HG03432 (cell line): ENCODE data around the gene RASGRP1.
A peak's percentile ranks its signal among the peaks of the same experiment; 100 is the strongest.
"Not testable (repeated sequence)": the region's sequence is repeated elsewhere in the genome, so short reads cannot be mapped to it uniquely, and the experiment has no call there.

Experiments used
- ATAC-seq: cut with Tn5 transposase; IDR thresholded peaks from one replicate; pipeline ENCODE4 v1.9.1; 2021; ENCODE audit warnings: mild to moderate bottlenecking, moderate library complexity; ENCODE audit not compliant: unreplicated experiment

RASGRP1 gene

GRCh38 chr15:38564557-38565286, at the start of gene RASGRP1:
TSS of gene RASGRP1 (minus strand) at chr15:38564814. CDS start at chr15:38564628, 186 bp downstream.
- ATAC-seq, result peak; percentile 71

- ATAC-seq, result no peak
These were observed 48.5 kb upstream of the RASGRP1 start for GRCh38 chr15:38613085-38613484.

- no peak for ATAC-seq
These were observed 47.7 kb upstream of the RASGRP1 start for GRCh38 chr15:38612159-38612863.

- no peak for ATAC-seq
These were observed 46.6 kb upstream of the RASGRP1 start for GRCh38 chr15:38611228-38611627.

GRCh38 chr15:38610748-38611147, 46.1 kb upstream of the RASGRP1 start:
- ATAC-seq, result no peak

- no peak for ATAC-seq
These were observed 44.6 kb upstream of the RASGRP1 start for GRCh38 chr15:38609097-38609738.

GRCh38 chr15:38608682-38609081, 44.1 kb upstream of the RASGRP1 start:
- no peak for ATAC-seq

GRCh38 chr15:38605744-38606143, 41.1 kb upstream of the RASGRP1 start:
- ATAC-seq, result no peak

- no peak for ATAC-seq
These were observed 39.1 kb upstream of the RASGRP1 start for GRCh38 chr15:38603672-38604071.

GRCh38 chr15:38602910-38603670, 38.5 kb upstream of the RASGRP1 start:
- ATAC-seq, result no peak

GRCh38 chr15:38600236-38600635, 35.6 kb upstream of the RASGRP1 start:
- ATAC-seq, result no peak

- ATAC-seq, result no peak
These were observed 34.1 kb upstream of the RASGRP1 start for GRCh38 chr15:38598749-38599148.

- no peak for ATAC-seq
These were observed 32.7 kb upstream of the RASGRP1 start for GRCh38 chr15:38597219-38597800.

GRCh38 chr15:38593524-38593923, 28.9 kb upstream of the RASGRP1 start:
- ATAC-seq, result no peak

- ATAC-seq, result no peak
These were observed 24.9 kb upstream of the RASGRP1 start for GRCh38 chr15:38589502-38589901.

GRCh38 chr15:38588672-38589071, 24.1 kb upstream of the RASGRP1 start:
- ATAC-seq, result no peak

- ATAC-seq, result peak; percentile 61
These were observed 22.6 kb upstream of the RASGRP1 start for GRCh38 chr15:38587214-38587613.

GRCh38 chr15:38586005-38586404, 21.4 kb upstream of the RASGRP1 start:
- ATAC-seq, result not testable (repeated sequence)

GRCh38 chr15:38578626-38579025, 14.0 kb upstream of the RASGRP1 start:
- ATAC-seq, result no peak

- no peak for ATAC-seq
These were observed 12.9 kb upstream of the RASGRP1 start for GRCh38 chr15:38577424-38577987.
